GM12892 (cell line): Measurements from ENCODE around the gene USP33.
"Not testable (repeated sequence)": the region's sequence is repeated elsewhere in the genome, so short reads cannot be mapped to it uniquely, and the experiment has no call there.

ENCODE experiments used
- DNase-seq: peaks from one replicate; pipeline ENCODE4 v3.0.0; 2011; ENCODE audit not compliant: insufficient read length
- FAIRE-seq: peaks from 2 replicates; lab custom pipeline; 2011; peaks lifted over from hg19 to GRCh38; lab: Jason Lieb, UNC
- POLR2A ChIP-seq: IDR thresholded peaks from 2 replicates; pipeline ENCODE4 v1.6.1; 2011; ENCODE audit warnings: low read depth, low read length, control low read depth
- POLR2AphosphoS5 ChIP-seq: IDR thresholded peaks from 2 replicates; pipeline ENCODE4 v1.6.1; 2011; ENCODE audit warnings: low read depth, low read length, control low read depth
- TAF1 ChIP-seq: IDR thresholded peaks from 2 replicates; pipeline ENCODE4 v1.6.1; 2011; ENCODE audit warnings: low read depth, mild to moderate bottlenecking, control low read depth, low read length, borderline replicate concordance

The USP33 gene

DNA sequence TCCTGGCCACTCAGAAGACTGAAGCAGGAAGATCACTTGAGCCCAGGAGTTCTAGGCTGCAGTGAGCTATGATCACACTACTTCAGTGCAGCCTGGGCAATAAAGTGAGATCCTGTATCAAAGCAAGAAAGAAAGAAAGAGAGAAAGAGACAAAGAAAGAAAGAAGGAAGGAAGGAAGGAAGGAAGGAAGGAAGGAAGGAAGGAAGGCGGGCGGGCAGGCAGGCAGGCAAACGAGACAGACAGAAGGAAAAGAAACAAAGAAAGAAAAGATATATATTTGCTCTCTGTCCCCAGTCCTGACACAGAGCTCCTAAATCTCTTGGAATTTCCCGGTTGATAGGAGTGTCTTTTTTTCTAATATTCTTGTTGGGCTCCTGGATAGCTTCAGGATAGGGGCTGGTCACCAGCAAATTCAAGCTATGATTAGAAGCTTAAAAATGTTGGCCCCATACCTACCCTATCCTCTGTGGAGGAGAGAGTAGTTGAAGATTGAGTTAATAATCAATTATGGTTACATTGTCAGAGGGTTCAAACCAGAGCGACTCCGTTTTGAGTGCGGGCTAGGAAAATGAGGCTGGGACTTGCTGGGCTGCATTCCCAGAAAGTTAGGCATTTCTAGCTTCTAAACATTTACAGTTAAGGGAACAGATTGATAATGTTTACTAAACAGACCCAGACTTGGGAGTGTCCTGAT lies 16.5 kb upstream of the USP33 start:
- FAIRE-seq (no peak), DNase-seq (no peak)
- TF ChIP-seq POLR2AphosphoS5, result no peak
- TF ChIP-seq POLR2A, result no peak
- TF ChIP-seq TAF1, result no peak

DNA sequence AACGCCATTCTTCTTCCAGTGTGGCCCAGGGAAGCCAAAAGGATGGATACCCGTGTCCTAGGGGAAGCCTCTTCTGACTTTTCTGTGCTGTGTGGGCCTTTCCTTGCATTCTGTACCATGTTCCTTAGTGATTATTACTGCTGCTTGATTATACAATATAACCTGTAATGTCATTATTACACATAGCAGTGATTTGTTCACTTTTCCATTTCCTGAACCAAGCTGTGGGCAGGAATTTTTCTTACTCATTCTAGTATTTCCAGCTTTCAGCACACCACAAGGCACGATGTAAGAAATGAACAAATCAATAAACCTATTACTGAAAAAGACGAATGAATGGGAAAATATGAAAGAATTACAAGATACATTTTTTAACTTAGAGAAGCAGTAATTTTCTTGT lies 8.4 kb upstream of the USP33 start:
- DNase-seq, result no peak
- TF ChIP-seq POLR2AphosphoS5 (no peak), POLR2A (no peak), TAF1 (no peak)
- no peak for FAIRE-seq

DNA sequence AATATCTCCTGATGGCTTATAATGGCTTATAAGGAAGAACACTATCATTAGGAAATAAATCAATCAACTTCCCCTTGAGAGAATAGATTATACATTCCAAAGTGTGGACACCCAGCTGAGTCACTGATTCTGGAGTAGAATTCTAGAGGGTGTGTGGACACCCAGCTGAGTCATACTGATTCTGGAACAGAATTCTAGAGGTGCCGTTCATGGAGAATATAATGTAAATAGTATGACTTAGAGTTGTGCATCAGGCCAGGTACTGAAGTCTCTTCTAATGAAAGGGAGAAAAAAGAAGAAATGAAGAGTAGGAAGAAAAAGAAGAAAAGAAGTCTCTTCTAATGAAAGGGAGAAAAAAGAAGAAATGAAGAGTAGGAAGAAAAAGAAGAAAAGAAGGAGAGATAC lies 2.4 kb upstream of the USP33 start:
- no peak for FAIRE-seq
- no peak for DNase-seq
- TF ChIP-seq TAF1, result no peak
- no peak for TF ChIP-seq POLR2AphosphoS5
- TF ChIP-seq POLR2A, result no peak

DNA sequence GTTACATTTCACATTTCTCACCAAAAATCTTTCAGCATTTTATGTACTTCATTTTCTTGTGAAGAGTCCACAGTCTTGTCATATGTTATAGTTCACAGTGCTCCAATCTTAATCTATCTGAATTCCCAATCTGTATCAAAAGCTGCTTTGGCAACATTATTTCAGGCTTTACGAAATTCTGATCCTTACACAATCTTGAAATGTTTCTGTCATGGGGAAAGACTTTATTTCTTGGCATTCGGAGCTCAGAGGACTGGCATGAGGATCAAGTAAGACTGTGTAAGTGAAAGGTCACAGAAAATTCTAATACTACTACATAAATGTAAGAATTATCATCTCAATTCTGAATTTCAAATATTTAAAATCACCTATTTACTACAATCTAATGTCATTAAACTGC lies 2.0 kb downstream of the USP33 start:
- TF ChIP-seq TAF1, result no peak
- TF ChIP-seq POLR2AphosphoS5, result no peak
- no peak for TF ChIP-seq POLR2A
- DNase-seq, result no peak
- no peak for FAIRE-seq

DNA sequence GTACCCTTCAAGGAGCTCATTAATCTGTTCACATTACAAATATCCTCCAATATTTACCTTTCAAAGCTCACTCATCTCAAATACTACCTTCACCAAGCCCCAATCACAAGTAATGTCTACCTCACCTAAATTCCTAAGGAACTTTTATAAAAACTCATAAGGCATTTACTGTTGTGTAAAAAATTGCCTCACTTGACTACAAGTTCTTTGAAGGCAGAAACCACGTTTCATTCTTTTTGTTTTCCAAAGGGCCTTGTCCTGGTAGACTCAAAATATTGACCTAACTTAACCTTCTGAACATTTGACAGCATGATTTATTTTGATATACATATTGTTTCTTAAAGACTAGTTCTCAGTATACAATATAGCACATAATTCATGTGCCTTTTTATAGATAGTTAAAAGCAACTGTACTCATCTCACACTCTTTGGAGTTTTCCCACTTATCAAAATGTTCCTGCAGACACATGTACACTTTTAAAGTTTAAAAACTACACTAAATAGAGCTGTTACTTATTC lies 2.5 kb downstream of the USP33 start:
- DNase-seq (no peak), FAIRE-seq (no peak)
- TF ChIP-seq TAF1 (no peak), POLR2AphosphoS5 (no peak), POLR2A (no peak)

DNA sequence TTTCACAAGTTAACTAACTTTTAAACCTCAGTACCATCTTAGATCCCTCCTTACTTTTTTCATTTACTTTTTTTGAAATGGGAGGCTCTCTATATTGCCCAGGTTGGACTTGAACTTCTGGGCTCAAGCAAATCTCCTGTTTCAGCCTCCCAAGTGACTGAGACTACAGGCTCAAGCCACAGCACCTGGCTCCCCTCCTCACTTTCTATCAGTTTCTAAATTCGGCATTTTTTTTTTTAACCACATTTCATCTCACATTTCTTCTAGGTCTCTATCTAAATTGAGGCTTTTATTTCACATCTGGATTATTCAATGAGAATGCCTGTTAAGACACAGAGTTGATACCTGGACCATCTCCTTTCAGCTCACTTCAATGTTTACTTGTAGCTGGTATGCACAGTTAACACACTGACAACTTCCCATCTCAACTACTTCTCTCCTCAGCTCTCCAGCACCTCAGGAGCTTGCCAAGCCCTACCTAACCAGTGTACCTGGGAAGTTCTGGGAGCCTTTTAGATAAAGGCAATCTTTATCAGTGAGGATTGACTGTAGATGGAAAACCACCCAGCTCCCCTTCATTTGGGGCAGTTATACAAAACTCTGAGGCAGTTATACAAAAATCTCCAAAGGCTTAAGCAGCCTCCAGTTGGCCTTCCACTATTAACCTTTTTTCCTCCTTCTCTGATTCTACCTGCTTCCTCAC lies 3.4 kb downstream of the USP33 start:
- peak; percentile 84 for FAIRE-seq
- no peak for TF ChIP-seq POLR2A
- TF ChIP-seq TAF1, result no peak
- TF ChIP-seq POLR2AphosphoS5, result no peak
- DNase-seq, result no peak

DNA sequence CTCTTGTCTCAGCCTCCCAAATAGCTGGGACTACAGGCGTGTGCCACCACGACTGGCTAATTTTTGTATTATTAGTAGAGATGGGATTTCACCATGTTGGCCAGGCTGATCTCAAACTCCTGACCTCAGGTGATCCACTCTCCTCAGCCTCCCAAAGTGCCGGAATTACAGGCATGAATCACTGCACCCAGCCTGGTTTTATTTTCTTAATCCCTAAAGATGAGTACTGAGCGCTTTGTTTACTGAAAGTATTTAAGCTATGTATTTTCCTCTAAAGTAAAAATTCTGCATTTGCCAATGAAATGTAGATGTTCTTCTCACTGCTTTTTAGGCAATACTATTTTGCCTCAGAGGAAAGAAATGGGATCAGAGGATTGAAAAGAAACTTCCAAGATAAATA lies 10.2 kb downstream of the USP33 start:
- not testable (repeated sequence) for DNase-seq, FAIRE-seq

DNA sequence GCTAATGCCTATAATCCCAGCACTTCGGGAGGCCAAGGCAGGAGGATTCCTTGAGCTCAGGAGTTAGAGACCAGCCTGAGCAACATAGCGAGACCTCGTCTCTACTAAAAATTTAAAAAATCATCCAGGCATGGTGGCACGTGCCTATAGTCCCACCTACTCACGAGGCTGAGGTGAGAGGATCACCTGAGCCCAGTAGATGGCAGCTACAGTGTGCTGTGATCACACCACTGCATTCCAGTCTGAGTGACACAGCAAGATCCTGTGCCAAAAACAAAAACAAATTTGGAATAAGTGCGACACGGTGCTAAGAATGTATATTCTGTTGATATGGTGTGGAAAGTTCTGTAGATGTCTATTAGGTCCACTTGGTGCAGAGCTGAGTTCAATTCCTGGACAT lies 15.1 kb downstream of the USP33 start:
- FAIRE-seq (no peak), DNase-seq (no peak)
- TF ChIP-seq TAF1 (no peak), POLR2A (no peak), POLR2AphosphoS5 (no peak)

DNA sequence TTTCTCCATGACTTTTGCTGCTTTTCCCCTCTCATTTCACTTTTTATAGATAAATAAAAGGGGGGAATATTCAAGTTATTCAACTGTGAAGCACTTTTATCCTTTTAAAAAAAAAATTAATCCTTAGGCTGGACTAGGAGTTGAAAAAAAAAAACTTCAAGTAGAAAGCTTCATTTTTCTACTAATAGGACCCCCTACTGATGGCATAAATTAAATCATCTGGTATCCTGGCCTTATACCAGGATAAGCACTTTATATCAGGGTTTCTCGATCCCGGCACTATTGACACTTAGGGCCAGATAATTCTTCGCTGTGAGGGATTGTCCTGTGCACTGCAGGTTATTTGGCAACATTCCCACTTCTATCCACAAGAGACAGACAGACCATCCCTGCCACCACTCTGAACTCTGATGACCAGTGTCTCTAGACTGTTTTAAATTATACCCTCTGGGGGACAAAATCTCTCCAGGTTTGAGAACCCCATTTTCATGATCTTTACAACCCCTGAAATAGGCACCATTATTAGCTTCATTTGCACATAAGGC lies 17.6 kb downstream of the USP33 start:
- TF ChIP-seq POLR2A (no peak), POLR2AphosphoS5 (no peak), TAF1 (no peak)
- no peak for FAIRE-seq
- DNase-seq, result no peak

DNA sequence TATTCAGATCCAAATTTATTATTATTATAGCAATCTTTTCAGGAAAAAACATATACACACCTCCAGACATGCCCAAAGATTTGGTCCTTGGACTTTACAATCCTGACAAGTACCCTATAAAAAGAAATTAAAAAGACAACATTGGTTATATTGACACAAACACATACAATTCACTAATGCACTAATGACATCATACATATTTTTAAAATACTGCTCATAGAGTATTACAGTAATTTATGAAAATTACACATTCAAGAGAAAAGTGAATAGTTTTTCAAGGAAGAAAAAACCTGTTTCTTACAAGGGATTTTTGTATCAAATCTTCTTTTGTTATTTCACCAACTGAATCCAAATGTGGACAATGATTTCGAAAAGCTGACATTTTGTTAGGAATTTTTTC lies 18.3 kb downstream of the USP33 start:
- FAIRE-seq (no peak), DNase-seq (no peak)
- TF ChIP-seq POLR2A, result no peak

DNA sequence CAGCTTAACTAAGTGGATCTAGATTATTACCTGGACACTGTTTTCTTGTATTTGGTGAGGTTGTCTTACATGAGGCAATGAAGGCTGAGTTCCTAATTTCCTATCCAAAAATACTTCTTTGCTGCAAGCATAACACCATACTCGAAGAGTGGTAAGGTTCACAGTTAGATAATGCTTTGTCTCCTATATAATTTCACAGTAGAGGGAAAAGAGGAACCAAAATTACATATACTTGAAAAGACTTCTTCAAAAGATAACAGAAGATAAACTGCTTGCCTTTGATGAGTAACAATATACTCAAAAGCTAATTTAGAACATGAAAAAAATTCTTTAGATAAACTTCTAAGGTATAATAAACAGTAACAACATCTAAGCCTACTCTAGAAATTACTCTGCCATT lies 20.4 kb downstream of the USP33 start:
- no peak for TF ChIP-seq TAF1
- DNase-seq (no peak), FAIRE-seq (no peak)

DNA sequence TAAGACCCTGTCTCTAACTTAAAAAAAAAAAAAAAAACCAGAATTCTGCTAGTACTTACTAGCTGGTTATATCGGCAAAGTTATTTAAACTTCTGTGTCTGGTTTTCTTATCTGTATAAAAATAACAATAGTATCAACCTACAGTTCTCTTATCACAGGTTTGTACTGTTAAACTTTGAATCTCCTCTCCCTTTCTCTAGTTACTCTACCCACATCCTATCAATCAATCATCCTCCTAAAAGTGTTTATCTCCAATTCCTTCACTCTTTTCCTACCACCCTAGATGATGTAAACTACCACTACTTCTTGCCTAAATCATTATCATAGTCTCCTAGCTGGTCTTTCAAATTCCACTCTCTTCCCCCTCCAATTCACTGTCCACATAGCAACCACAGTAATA lies 27.6 kb downstream of the USP33 start:
- no peak for DNase-seq
- FAIRE-seq, result no peak
- TF ChIP-seq POLR2A (no peak), POLR2AphosphoS5 (no peak), TAF1 (no peak)

DNA sequence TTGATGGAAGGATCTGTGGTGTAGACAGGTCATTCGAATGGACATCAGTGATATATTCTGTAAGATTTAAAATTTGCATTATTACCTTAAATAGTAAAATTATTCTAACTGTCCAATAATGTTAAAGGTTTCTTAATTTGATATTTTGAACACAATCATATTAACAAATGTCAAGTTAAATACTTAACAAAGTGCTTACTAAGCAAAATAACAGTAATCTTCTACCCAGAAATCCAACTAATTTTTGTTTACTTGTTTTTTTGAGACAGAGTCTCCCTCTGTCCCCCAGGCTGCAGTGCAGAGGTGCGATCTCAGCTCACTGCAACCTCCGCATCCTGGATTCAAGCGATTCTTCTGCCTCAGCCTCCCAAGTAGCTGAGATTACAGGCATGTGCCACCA lies 33.9 kb downstream of the USP33 start:
- no peak for DNase-seq
- no peak for FAIRE-seq
- TF ChIP-seq POLR2AphosphoS5 (no peak), TAF1 (no peak), POLR2A (no peak)
